Activated CD8-positive, alpha-beta memory T cell treated with anti-CD3 and anti-CD28 coated beads, Interleukin-2, amount 50 U/mL, for 4 hours (primary cell): ENCODE measurements around the gene PPIE.

ENCODE experiments used
- DNase-seq: peaks from one replicate; pipeline ENCODE4 v3.0.0-alpha.2; 2020

The PPIE gene

DNA sequence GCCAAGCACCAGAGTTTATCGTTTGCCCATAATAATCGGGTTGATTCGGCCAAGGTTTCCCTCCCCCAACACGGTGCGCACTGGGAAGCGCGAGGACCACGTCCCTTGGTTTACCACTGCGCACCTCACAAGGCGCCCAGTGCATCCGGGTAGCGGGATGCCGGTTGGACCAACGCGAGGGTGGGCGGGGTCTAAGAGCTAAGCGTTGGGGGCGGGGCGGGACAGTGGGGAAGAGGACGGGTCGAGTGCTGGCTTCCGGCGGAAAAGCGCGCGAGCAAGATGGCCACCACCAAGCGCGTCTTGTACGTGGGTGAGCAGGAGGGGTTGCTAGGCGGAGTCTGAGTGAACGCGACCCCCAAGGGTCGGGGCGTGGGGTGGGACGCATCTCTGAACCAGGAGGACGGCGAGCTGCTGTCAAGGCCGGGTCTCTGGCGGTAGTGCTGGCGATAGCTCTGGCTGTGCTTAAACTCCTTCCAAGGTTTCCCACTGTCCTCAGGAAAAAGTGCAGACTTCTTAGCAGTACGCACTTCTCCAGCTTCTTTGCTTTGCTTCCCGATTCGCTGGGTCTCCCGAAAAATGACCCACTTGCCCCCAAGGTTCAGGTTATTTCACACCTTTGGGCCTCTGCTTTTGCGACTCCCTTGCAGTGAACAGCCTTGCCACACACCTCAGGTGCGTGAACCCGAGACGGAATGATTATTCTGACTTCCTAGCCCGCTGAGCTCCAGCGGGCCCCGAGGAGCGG is at the start of gene PPIE:
TSS of gene PPIE (plus strand) at position 261 of the 745 bp plus-strand sequence. CDS start at position 280, 19 bp downstream.
- DNase-seq, result peak; percentile 95

DNA sequence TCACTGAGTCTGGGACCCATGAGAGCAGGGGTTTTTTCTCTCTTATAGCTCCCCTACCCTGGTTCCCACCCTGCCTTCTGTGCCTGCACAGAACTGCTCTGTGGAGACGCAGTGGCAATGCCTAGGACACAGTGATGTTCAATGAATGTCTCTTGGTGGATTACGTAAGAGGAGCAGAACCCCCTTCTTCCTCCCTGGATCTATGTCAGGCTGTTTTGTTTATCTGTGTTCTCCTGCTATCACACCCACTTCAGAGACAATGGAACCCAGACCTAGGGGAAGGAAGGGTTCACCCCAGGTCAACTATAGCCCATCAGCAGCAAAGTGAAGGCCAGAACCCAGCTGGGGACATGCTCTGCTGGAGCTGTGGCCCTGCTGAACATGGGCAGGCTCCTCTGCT is 49.5 kb upstream of the PPIE start:
- no peak for DNase-seq

DNA sequence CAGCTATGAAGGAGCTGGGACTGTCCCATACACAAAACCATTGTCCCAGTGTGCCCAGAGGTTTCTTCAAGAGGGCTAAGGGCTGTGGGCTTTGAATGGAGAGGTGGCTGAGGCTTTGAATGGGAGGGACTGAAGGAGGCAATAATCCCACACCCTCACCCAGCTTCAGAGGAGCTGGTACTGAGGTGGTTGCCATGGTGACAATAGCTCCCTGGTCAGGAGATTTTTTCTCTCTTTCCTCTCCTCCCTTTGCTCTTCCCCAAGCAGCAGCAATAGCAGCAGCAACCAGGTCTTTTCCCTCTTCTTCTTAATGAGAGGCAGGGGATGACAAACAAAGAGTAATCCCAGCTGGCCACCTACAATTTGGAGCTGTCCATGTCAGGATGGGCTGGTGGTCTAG is 49.0 kb upstream of the PPIE start:
- DNase-seq, result no peak

DNA sequence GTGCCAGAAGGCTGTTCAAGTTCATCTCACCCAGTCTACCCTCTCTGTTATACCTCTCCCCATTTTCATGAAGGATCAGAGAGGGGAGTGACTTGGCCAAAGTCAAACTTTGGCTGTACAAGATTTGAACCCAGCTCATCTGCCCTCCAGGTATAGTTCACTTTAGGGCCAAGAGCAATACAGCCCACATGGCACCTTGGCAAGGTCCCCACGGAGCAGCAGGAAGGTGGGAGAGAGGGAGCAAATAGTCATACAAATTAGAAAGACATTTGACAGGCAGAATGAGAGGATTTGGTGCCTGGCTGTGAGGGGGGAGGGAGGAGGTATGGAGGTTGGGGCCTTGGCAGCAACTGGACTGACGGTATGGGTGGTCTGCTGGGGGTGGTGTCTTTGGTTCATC is 48.5 kb upstream of the PPIE start:
- no peak for DNase-seq

DNA sequence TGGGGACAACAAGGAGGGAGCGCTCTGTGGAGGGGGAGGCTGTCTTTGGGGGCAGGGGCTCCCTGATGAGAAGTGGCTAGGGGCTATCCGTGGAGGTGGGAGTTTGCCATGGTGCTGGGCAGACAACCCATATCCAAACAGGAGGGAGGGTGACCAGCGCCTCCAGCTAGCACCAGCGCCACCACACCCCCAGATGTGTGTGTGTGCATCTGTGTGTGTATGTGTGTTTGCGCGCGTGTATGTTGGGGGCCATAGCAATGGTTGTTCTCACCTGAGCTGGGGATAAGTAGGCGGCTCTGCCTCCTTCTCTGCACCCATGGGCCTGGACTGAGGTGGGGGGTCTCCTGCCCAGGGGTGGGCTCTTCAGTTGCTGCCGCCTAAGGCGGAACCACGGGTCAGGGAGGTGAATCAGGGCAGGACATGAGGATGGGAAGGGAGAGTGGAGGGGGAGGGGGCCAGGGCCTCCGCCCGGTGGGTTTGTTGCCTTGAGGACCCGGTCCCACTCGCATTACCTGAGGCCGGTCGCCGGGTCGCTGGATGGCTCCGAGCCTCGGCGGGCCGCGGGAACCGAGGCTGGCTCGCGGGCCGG is 47.8 kb upstream of the PPIE start:
- DNase-seq, result no peak

DNA sequence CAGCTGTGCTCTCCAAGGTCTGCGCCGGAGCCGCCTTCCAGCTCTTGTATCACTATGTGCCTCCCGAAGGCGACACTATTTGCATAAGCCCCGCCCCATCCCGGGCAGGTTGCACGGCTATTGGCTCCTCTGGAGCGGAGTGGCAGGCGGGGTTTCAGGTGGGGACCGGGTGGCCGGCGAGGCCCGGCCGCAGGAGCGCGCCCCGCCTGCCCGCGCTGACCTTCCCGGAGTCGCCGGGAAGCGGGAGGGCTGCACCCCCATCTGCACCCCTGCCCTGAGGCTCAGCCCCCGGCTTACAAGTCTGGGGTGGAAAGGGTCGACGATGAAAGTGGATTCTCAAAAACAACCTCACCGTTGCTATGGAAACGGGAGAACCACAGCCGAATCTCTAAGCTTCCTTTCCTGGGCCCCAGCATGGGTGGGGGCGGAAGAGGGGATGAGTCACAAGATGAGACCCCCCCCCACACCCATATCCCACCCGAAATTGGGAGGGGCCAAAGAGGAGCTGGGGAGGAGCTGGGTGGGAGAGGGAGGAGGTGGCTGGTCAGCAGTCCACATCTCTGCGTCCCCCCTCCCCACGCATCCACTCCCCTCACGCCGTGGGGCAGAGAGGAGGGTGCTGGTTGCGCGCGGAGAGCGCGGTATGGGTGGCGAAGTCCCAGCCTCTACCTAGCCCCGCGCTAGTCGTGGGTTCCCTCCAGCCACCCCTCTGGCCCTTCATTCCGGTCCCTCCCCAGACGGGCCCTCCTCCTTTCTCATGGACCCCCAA is 47.1 kb upstream of the PPIE start, which contains the start of gene HPCAL4:
TSS of gene HPCAL4 (minus strand) at position 51 of the 769 bp plus-strand sequence. CDS start 6,830 bp downstream, outside the sequence.
- peak; percentile 88 for DNase-seq

DNA sequence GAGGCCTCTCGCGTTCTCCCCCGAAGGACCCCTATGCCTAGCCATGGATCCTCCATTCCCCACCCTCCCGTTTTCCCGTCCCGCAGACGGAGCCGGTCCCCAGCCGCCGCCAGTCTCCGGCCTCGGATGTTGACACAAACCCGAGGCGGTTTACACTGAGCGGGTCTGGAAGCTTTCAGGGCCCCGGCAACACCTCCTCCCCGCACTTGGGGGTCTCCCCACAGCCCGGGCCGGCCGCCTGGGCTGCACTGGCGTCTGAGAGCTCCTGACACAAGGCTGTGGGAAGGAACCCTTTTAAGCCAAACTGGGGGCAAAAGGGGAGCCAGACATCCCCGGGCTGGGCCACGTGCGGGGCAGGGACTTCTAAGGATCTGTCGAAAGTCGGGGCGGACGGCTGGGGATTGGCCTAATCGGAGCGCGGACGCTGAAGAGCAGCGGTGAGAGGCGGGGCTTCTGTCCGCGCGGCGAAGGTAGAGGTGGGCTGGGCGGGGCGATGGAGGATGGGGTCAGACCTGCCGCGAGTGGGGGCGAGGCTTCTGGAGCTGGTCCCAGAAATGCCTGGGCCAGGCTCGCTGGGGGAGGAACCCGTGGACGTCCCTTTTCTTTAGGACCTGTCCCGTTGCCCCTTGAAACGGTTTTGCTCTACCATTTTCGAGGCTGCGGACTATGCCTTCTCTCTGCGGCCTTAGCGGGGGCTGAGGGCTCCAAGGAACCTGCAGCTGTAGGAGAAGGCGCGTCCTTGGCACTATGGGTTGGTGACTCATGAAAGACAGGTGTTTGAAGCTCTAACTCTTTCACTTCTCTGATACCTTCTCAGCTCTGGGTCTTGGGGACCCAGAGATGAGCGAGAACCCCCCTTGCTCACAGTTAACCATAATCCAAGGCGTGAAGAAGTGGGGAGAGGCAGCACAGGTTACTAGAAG is 46.3 kb upstream of the PPIE start:
- DNase-seq, result peak; percentile 24

DNA sequence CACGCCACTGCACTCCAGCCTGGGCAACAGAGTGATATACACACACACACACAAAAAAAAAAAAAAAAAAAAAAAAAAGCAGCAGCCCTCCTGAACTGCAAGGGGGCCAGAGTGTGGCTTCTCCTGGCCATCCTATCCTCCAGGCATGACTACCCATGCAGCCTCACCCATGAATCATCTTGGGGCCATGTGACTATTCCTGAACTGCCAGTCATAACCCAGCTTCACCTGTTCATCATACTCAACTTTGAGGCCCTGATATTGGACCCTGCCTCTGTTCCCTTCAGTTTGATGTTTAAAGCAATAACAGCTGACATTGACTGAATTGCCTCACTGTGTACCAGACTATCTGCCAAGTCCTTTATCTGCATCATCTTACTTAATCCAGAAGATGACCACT is 44.7 kb upstream of the PPIE start:
- DNase-seq, result no peak

DNA sequence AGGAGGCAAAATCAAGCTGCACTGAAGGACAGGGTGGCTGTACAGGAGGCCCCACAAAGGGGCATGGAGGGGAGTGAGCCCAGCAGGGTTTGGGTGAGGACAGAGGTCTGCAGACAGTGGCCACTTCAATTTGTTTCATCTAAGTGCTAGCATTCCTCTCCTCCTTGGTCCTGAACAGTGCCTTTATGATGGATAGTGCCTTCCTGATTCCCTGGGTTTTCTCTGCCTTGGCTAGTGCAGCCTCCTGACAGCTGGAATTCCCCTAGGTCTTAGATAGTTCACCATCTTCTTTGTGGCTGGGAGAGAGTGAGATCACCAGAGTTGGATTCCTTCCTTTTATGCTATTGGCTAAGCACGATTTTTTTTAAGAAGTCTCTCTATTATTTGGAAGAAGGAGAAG is 43.7 kb upstream of the PPIE start:
- no peak for DNase-seq

DNA sequence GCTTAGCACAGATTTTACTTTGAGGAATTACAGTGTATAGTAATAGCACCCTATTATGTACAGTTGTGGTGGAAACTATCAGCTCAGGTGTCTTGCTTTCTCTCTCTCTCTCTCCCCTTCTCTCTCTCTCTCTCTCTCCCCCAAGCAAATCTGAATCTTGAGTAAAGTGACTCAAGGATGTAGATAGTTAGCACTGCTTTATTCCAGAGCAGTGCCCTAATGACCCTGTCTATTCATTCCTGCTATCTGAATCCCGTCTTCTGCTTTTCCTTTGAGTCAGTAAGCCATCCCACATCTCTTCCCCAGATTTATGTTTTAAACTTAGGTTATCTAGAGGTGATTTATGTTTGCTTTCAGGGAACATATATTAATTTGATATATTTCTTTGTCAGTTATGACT is 42.2 kb upstream of the PPIE start:
- no peak for DNase-seq

DNA sequence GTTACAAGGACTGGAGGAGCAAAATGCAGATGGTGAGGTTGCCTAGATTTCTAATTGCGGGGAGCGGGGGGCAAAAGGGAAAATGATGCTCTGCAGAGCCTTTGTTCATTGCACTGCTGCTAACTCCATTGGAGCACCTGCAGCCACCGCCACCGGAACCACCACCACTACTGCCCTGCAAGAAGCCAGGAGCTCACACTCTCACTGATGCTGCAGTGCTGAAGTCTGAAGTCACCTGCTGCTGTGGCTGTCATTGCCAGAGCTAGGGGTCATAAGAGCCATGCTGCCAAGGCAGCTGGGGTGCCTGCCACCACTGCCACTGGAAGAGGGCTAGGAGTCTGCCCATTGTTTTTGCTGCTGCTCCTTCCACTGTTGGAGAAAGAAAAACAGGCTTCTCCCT is 40.1 kb upstream of the PPIE start:
- no peak for DNase-seq

DNA sequence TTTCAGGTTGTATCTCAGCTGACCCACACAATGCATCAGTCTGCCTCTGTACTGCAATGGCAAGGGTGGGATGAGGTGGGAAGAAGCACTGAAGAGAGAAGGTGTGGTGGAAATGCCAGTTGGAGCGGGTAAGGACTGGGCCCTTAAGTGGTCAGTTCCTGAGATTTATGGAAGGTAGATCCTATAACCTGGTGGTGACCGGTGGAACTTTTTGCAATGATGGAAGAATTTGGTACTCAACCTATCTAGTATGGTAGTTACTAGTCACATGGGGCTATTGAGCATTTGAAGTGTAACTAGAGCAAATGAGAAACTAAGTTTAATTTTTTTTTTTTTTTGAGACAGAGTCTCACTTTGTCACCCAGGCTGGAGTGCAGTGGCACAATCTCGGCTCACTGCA is 39.3 kb upstream of the PPIE start:
- no peak for DNase-seq

DNA sequence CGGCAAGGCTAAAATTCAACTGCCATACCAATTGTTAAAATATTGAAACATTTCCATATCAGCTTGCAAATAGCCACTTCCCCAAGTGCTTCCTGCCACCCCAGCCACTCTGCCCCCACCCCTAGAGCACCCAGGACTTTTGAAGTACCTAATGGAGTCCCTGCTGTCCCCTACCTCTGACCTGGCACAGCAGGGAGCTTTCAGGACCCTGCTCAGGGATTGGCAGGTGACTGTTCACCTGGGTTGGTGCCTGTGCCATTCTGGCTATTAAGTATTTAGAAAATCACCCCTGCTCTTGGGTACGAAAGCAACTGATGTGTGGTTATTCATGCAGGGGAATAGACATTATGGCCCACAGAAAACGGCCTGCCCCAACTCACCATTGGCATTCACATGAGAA is 38.3 kb upstream of the PPIE start:
- DNase-seq, result no peak

DNA sequence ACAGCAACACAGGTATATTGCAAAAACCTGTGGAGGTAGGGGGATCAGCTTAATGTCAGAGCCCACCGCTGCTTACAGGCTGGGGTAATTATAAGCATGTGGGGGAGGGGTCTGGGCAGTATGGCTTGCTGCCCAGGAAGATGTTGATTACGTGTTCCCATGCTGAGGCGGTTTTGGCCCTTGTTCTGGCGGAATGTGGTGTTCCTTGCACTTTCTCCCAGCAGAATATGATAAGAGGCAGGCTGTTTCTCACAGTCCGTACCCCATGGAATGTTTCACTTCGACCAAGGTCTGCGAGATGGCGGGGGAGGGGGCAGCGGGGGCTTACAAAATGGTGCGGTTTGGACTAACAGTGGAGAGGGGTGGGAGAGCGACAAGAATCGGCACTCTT is 37.6 kb upstream of the PPIE start:
- no peak for DNase-seq

DNA sequence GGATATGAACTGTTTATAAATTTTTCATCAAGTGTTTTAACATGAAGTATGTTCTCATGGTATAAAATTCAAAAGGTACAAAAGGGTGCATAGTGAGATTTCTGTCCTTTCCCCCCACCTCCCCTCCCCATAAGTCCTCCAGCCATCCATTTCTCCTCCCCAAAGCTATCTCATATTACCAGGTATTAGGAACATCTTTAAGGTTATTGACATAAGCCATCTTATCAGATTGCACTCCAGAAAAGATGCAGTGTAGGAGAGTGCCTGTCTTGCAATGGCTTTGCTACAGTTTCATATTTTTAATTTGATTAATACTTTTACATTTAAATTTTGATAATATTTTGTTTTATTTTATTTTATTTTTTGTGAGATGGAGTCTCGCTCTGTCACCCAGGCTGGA is 33.9 kb upstream of the PPIE start:
- DNase-seq, result no peak

DNA sequence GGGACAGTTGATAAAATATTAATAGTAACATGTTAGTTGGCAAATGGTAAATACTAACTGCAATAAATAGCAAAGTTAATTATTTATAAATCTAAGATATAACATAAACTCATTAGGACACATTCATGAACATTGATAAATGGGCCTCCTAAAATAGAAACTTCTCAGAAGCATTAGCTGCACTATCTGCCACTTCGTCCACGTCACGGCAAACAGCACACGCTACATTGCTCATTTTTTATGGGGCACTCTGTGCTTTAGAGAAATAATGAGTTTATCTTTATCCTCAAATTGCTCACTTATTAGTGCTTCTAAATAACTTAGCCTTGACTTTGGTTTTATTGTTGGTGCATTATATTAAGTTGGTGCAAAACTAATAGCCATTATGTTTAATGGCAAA is 31.2 kb upstream of the PPIE start:
- DNase-seq, result no peak

DNA sequence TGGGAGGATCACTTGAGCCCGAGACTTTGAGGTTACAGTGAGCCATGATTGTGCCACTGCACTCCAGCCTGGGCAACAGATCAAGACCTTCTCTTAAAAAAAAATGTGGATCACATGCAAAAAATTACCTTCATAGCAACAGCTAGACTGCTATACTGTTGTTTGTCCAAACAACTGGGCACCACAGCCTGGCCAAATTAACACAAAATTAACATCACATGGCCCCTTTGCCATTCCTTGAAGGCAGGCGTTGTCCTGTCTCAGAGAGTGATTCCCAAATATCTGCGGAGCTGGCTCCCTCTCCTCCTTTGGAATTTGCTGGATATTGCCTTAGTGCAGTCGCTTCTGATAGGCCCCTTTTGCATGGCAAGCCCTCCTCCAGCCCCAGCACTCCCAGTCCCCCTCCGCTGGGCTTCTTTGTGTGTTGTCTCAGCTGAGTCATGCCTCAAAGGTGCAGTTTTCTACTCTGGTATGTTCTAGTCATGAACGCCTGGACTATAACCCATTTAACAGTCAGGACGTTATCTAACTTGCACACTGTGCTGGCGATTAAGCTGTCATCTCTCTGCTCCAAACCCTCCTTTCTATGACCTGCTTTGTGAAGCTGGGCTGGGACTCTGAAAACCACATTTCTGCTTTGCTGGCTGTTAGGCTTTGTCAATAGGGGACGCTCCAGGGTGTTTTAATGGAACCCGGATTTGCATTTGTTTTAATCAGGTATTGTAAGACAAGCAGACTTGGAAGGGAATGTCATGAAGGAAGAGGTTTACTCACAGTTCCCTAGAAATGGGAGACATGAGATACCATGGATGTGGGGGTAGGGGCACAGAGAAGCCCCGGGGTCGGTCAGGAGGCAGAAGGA is 27.3 kb upstream of the PPIE start:
- no peak for DNase-seq

DNA sequence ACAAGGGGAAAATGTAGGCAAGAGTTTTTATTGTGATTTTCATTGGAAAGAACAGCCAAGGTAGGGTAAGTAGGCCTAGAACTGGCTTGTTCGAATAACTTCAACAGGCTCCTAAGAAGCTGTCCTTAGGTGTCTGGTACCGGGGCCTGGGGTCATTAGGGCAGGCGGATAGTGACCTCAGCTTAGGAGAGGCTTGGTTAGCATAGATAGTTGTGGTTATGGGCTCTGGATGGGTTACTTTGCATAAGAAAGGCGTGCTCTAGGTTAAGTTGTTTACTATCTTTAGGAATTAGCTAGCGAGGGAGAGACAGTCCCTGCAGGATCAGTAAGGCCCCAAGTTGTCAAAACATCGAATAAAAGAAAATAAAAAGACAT is 26.7 kb upstream of the PPIE start:
- no peak for DNase-seq

DNA sequence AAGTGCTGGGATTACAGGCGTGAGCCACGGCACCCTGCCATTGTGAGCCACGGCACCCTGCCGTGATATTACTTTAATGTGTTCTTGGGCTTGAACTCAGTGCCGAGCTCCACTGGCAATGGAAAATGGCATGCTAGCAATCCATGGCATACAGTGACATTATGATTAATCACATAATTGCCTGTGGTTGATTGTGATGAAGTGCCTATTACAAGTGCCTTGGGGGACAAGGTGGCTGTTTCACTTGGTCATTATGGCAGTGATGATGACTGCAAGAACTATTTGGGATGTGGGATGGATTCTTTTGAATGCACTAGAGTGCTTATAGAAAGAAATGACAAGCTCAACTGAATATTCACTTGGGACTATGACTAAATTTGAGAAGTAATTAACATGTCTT is 25.1 kb upstream of the PPIE start:
- DNase-seq, result no peak

DNA sequence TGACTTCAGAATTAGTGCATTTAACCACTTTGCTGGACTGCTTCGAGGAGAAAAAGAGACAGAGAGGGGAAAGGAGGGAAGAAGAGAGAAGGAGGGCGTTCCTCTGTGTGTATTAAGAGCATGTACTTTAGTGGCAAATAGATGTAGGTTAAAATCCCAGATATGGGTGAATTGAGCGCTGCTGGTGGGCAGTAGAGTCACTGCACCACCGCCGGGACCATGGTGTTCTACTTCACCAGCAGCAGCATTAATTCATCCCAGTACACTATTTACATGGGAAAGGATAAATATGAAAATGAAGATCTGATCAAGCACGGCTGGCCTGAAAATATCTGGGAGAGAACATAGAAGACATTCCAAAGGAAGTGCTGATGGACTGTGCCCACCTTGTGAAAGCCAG is 20.9 kb upstream of the PPIE start:
- DNase-seq, result no peak

DNA sequence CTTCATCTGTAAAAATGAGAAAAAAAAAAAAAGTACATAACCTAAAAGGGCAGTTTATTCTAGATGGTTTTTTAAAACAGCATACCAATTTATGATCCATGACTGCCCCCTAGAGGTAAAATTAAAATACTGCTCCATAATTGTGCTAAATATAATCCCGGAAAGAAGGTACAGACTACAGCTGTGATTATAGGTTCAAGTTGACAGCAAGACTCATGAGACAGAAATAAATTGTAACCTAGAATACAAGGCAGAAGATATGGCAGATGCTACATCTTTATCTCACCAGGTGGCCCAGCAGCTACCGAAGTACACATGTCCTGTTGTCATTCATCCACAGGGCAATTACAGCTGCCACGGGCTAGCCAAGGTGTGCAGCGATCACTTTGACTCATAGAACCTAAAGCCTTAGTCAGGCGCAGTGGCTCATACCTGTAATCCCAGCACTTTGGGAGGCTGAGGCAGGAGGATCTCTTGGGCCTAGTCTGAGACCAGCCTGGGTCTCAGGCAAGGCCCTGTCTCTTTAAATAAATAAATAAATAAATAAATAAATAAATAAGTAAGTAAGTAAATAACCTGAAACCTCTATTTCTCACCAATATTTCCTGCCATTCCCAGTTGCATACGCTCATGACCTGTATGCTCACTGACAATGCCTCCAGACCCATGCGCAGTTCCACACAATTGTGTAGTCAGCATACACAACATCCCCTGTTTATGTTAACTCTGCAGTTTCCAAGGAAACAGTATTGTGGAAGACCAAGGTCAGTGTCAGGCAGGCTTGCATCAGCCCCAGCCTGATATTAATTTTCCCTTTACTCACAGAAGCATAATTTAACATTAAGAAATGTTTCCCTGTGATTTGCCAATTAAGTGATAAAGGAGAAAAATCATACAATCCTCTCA is 18.3 kb upstream of the PPIE start:
- no peak for DNase-seq
